HS-27A (cell line): ENCODE data around the gene SPTAN1.
"Not testable (repeated sequence)": the region's sequence is repeated elsewhere in the genome, so short reads cannot be mapped to it uniquely, and the experiment has no call there.

ENCODE experiments used
- DNase-seq: peaks from one replicate; pipeline ENCODE4 v3.0.0-alpha.2; 2012; ENCODE audit warnings: low read depth, missing footprints

Gene SPTAN1

GRCh38 chr9:128552744-128553440 is 505 bp downstream of the SPTAN1 start:
- no peak for DNase-seq

- DNase-seq, result no peak
Measured at GRCh38 chr9:128553728-128554127, 1.3 kb downstream of the SPTAN1 start.

- peak; percentile 92 for DNase-seq
Measured at GRCh38 chr9:128554155-128554862, 1.9 kb downstream of the SPTAN1 start.

- DNase-seq, result peak; percentile 85
Measured at GRCh38 chr9:128555180-128555721, 2.9 kb downstream of the SPTAN1 start.

GRCh38 chr9:128556276-128556675 is 3.9 kb downstream of the SPTAN1 start:
- DNase-seq, result no peak

GRCh38 chr9:128556926-128557634 is 4.7 kb downstream of the SPTAN1 start:
- DNase-seq, result no peak

- DNase-seq, result peak; percentile 91
Measured at GRCh38 chr9:128558431-128559310, 6.3 kb downstream of the SPTAN1 start.

GRCh38 chr9:128565578-128565977 is 13.2 kb downstream of the SPTAN1 start:
- DNase-seq, result no peak

- DNase-seq, result no peak
Measured at GRCh38 chr9:128568470-128569078, 16.2 kb downstream of the SPTAN1 start.

- DNase-seq, result no peak
Measured at GRCh38 chr9:128575469-128575868, 23.1 kb downstream of the SPTAN1 start.

- DNase-seq, result no peak
Measured at GRCh38 chr9:128575916-128576315, 23.5 kb downstream of the SPTAN1 start.

GRCh38 chr9:128577206-128577605 is 24.8 kb downstream of the SPTAN1 start:
- DNase-seq, result no peak

GRCh38 chr9:128579194-128579593 is 26.8 kb downstream of the SPTAN1 start:
- DNase-seq, result no peak

- DNase-seq, result no peak
Measured at GRCh38 chr9:128580731-128581130, 28.3 kb downstream of the SPTAN1 start.

- not testable (repeated sequence) for DNase-seq
Measured at GRCh38 chr9:128585155-128585554, 32.8 kb downstream of the SPTAN1 start.

GRCh38 chr9:128586934-128587333 is 34.5 kb downstream of the SPTAN1 start:
- DNase-seq, result not testable (repeated sequence)

- no peak for DNase-seq
Measured at GRCh38 chr9:128587453-128587852, 35.1 kb downstream of the SPTAN1 start.

GRCh38 chr9:128588581-128589233 is 36.3 kb downstream of the SPTAN1 start:
- no peak for DNase-seq

- no peak for DNase-seq
Measured at GRCh38 chr9:128593039-128593438, 40.7 kb downstream of the SPTAN1 start.

GRCh38 chr9:128593856-128594255 is 41.5 kb downstream of the SPTAN1 start:
- no peak for DNase-seq

- DNase-seq, result no peak
Measured at GRCh38 chr9:128595471-128595870, 43.1 kb downstream of the SPTAN1 start.
